22Rv1 (cell line): Measurements from ENCODE around the gene AP5B1.

Experiments
- H3K27ac ChIP-seq: fragments of 450-650 bp; 2 replicates; pipeline ENCODE4 v1.5.1; 2017
- ZFX ChIP-seq: fragments of 450-650 bp; IDR thresholded peaks from 2 replicates; pipeline ENCODE4 v1.6.1; 2017; ENCODE audit warnings: antibody characterized with exemption, borderline replicate concordance
- TF ChIP-seq, protein P1 (sequence below): fragments of 450-650 bp; IDR thresholded peaks from 2 replicates; pipeline ENCODE4 v1.5.1; 2017; ENCODE audit warnings: mild to moderate bottlenecking

AP5B1 gene

DNA sequence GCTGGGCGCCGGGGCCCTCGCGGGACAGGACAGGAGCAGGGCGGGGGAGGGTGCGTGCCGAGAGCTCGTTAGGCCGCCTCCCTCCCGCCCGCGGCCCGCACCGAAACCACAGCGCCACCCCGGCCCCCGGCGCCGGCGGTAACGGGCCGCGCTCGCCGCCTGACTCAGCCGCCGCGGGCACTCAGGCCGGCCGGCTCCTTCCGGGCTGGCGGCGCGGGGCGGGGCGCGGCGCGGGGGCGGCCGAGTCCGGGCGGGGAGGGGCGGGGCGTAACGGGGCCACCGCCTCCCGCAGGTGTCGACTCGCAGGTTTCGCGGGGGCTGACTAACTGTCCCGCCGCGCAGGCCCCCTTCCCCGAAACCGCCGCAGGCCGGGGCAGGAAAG is at the start of gene AP5B1:
AP5B1 (minus strand) TSS at position 207 of the 382 bp plus-strand sequence. CDS start 385 bp downstream, outside the sequence.
- peak within 1 kb of the TSS; percentile 93 for H3K27ac ChIP-seq
- TF ChIP-seq ZFX = no peak
- TF ChIP-seq, protein P1, sequence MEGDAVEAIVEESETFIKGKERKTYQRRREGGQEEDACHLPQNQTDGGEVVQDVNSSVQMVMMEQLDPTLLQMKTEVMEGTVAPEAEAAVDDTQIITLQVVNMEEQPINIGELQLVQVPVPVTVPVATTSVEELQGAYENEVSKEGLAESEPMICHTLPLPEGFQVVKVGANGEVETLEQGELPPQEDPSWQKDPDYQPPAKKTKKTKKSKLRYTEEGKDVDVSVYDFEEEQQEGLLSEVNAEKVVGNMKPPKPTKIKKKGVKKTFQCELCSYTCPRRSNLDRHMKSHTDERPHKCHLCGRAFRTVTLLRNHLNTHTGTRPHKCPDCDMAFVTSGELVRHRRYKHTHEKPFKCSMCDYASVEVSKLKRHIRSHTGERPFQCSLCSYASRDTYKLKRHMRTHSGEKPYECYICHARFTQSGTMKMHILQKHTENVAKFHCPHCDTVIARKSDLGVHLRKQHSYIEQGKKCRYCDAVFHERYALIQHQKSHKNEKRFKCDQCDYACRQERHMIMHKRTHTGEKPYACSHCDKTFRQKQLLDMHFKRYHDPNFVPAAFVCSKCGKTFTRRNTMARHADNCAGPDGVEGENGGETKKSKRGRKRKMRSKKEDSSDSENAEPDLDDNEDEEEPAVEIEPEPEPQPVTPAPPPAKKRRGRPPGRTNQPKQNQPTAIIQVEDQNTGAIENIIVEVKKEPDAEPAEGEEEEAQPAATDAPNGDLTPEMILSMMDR = no peak

DNA sequence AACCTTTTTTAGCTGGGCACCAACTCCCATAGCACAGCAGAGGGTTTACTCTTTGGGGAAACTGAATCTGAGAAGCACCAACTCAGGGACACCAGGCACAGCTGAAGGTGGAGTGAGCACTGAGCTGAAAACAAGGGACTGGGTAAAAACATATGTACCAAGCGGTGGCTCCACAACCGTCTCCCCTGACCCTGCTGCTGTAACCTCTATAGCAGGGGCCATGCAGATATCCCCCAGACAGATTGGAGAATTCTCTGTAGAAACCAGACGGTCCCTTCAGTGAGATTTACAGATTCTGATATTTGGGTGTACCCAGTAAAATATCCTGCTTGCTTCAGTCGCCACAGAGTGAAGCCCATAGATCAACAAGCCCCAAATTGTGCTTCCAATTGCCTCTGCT is 48.7 kb upstream of the AP5B1 start:
- H3K27ac ChIP-seq = no peak overlapping the region
- TF ChIP-seq ZFX = no peak
- TF ChIP-seq, protein P1 = no peak

DNA sequence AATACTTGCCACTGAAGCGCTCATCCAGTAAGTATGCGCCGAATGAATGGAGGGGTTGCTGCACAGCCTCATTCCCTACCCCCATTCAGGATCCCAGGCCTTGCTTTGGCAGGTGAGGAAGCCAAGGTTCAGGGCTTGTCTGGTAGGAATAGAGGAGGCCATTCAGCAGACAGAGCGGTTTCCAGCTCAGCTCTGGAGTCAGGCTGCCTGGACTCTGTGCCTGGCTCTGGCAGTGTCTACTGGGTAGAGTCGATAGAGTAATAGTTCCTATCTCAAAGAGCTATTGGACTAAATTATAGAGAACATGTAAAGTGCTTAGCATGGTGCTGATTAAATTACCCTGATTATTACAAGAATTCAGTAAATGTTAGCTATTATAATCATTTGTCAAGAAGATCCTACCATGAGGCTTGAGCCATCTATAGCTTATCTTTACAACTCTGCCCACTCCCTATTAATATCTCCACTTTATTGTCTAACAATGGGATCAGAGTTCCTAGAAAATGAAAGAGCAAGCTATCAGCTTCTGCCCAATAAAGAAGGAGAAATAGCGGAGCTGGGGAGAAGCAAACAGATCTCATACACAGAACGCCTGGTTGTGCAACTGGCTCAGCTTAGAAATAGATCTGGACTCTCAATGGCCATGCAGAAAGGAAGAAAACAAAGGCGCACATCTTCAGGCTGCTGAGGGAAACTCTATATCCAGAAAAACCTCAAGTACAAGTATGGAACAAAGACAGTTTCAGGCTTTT is 46.4 kb upstream of the AP5B1 start:
- TF ChIP-seq ZFX = no peak
- TF ChIP-seq, protein P1 = no peak
- H3K27ac ChIP-seq = no peak overlapping the region

- TF ChIP-seq, protein P1 = no peak
- TF ChIP-seq ZFX = no peak
- H3K27ac ChIP-seq = no peak overlapping the region
These were observed 42.2 kb upstream of the AP5B1 start for GRCh38 chr11:65822776-65823528.

DNA sequence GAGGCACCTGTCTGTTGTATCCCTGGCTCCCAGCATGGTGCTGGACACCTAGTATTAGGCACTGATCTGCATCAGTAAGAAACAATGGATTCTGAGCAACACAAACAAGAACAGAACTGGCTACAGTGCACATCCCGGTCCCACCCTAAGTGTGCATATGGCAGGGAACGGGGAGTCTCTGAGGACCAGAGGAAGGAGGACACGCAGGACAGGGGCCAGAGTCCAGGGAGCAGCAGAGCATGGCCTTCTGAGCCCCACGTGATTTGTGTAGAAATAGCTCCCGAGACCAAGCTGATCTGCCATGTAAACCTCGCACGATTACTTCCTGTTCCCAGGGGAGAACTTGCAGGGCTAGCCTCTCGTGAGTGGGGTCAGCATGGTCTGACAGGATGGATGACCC is 40.3 kb upstream of the AP5B1 start:
- no peak overlapping the region for H3K27ac ChIP-seq
- no peak for TF ChIP-seq ZFX
- TF ChIP-seq, protein P1 = no peak

- TF ChIP-seq, protein P1 = peak; percentile 99
- no peak for TF ChIP-seq ZFX
- H3K27ac ChIP-seq = peak overlapping the region; percentile 71
These were observed 37.3 kb upstream of the AP5B1 start for GRCh38 chr11:65817835-65818680.
